AG08396 (cell line): ENCODE results near the gene ALDH9A1.
"Not testable (repeated sequence)": the region's sequence is repeated elsewhere in the genome, so short reads cannot be mapped to it uniquely, and the experiment has no call there.

Source experiments
- DNase-seq: peaks from one replicate; pipeline ENCODE4 v3.0.0; 2012; ENCODE audit warnings: low spot score, mixed read lengths

Gene ALDH9A1

DNA sequence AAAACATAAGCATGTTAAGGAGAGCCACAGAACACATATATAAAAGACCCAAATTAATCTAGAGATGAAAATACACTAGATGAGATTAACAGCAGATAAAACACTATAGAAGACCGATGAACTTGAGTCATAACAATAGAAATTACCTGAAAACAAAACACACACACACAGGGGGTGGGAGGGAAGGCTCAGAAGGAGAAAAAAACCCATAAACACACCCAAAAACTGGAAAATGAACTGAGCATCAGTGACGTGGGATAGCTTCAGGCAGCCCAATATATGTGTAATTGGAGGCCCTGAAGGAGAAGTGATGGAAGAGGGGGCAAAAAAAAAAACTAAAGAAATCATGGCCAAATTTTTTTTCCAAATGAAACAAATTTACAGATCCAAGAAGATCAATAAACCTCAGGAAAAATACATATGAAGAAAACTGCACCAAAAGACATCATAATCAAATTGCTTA is 11.4 kb downstream of the ALDH9A1 start:
- DNase-seq, result no peak

DNA sequence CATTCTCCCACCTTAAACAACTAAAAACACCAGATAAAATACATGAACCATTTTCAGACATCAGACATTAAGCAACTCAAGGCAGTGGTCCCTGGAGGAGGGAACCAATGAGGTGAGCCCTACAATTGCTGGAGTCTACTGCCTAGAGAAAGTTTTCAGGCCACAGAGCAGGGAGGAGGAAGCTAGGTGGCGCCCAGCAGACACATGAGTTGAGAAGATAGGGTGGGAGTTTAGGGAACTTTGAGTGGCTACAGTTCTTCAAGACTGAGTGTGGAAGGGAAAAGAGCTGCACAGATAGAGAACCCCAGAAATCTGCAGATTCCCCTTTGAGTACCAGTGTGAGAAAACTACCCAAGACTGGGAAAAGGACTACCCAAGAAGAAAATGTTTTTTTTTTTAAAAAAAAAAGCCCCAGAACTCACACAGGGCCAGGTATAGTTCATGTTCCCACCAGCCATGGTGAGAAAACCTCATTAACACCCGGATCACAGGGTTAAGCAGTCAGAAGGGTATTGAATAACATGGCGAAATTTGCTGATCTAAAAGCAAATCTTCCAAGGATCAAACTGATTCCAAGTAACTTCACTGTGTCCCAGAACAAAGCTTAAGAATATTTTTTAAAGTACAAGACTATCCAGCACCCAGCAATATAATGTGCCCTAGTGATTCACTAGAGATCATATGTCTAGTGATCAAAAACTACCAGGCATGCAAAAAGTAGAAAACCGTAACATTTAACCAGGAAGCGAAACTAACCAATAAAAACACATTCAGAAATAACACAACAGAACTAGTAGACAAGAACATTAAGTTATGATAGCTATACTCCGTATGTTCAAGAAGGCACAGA is 12.0 kb downstream of the ALDH9A1 start:
- DNase-seq, result no peak

DNA sequence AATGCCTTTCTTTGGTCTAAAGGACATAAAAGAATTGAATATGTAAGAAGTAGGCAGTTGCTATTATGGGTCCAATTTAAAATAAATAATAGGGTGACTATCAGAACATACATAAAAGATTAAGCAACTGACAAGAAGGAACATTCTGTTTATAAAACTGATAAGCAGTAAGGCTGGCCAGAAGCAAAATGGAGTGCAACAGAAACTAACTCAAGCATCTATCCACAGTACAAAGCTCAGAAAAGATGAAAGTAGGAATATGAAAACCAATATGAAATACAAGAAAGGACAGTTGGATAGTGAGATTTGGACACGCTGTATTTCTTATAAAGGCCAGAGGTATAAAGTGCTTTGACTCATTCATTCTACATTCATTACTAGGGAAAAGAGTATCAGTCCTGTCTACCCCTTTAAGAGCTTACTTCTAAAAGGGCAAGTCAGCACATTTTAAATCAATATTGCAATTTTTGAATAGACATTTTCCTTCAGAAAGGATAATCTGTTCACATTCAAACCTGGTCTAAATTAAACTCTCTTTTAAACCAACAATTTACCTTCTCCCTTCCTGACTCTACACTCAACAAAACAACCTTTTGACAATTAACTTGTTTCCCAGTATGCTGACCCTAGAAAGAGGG is 14.4 kb downstream of the ALDH9A1 start:
- DNase-seq, result no peak

DNA sequence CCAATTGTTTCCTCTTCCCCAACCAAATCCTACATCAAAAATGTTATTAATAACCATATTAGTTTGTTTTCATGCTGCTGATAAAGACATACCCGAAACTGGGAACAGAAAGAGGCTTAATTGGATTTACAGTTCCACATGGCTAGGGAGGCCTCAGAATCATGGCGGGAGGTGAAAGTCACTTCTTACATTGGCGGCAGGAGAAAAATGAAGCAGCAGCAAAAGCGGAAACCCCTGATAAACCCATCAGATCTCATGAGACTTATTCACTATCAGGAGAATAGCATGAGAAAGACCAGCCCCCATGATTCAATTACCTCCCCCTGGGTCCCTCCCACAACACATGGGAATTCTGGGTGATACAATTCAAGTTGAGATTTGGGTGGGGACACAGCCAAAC is 17.6 kb downstream of the ALDH9A1 start:
- DNase-seq, result not testable (repeated sequence)

DNA sequence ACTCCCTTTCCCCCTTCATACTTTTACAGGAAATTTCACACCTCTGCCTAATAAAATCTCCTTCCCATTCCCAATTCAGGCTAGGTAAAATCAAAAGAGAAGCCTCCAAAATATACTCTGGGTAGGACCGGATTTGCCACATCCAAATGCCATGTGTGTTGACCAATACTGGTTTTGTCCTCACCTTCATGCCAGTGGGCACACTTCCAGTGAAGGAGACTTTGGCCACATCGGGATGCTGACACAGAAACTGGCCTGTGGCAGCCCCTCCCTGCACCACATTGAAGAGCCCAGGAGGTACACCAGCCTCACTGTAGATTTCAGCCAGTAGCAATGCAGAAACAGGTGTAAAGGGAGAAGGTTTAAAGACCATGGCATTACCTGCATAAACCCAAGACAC is 18.1 kb downstream of the ALDH9A1 start:
- DNase-seq, result no peak

DNA sequence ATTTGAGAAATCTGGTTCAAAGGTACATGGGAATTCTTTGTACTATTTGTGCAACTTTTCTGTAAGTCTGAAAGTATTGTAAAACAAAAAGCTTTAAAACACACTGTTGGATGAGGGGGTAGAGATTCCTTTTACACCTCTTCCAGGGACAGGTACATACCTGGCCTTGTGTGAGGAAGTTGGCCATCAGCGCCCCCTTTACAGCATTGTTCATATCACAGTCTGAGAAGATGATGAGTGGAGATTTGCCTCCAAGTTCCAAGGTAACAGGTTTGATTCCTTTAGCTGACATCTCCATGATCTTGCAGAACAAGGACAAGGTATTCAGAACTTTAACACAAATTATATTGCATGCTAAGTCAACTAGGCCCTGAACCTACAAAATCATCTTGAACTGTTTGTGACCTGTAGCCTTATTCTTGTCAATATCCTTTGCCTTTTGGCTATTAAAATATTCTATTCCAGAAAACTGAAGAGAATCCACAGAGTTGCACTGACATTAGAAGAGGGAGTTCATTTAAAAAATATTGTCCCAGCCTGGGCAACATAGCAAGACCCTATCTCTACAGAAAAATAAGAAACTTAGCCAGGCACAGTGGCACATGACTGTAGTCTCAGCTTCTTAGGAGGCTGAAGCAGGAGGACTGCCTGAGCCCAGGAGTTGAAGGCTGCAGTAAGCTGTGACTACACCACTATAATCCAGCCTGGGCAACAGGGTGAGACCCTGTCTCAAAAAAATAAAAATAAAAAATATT is 18.9 kb downstream of the ALDH9A1 start:
- DNase-seq, result no peak

DNA sequence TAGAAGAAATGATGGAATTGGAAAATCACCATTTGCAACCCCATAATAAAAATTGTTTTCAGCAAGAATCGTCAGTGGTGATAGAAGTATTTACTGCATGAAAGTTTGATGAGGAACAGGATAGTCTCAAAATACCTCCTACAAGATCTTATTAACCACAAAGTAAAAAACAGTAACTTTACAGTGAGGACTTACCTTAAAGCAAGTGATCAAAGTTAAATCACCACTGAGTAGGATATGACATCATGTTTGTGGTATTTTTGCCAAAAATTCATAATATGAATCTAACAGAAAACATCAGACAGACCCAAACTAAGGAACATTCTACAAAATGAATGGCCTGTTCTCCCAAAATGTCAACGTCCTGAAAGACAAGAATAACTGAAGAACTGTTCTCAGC is 19.9 kb downstream of the ALDH9A1 start:
- no peak for DNase-seq

DNA sequence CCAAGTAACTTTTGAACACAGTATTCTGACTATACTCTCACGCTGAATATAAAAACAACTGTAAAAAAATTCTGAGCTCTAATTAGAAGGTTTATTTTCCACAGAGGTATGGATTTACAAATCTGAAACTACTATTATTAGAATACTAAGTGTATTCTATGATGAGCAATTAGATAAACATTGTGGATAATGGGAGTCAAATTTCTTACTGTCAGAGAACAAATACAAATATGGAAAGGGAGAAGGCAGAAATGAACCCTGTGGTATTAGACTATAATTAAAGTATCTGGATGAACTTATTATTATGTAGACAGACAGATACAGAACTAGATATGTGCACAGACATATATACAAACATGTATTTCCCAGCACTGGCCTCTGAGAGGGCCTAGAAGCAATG is 22.6 kb downstream of the ALDH9A1 start:
- no peak for DNase-seq

DNA sequence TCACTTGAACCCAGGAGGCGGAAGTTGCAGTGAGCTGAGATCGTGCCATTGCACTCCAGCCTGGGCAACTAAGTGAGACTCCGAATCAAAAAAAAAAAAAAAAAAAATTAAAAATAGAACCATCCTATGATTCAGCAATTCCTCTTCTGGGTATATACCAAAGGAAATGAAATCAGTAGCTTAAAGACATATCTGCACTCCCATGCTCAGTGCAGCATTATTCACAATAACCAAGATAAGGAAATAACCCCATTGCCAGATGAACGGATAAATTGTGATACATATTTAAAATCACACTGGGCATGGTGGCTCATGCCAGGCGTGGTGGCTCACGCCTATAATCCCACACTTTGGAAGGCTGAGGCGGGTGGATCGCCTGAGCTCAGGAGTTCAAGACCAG is 23.8 kb downstream of the ALDH9A1 start:
- no peak for DNase-seq

DNA sequence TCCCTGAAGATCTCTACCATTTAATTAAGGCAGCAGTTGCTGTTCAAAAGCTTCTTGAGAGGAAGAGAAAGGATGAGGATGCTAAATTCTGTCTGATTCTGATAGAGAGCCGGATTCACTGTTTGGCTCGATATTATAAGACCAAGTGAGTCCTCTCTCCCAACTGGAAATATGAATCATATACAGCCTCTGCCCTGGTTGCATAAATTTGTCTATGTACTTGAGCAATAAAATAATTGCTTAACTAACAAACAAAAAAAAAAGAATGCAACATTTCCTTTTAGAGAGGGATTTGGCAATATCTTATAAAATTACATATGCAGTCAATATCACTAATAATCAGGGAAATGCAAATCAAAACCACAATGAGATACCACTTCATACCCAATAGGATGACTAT is 26.8 kb downstream of the ALDH9A1 start:
- DNase-seq, result no peak

DNA sequence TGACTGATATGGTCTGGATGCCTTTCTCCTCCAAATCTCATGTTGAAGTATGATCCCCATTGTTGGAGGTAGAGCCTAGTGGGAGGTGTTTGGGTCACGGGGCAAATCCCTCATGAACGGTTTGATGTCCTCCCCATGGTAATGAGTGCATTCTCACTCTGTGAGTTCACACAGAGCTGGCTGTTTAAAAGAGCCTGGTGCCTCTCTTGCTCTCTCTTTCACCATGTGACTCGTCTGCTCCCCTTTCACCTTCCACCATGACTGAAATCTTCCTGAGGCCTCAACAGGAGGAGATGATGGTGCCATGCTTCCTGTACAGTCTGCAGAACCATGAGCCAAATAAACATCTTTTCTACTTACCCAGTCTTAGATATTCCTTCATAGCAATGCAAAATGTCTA is 30.2 kb downstream of the ALDH9A1 start:
- DNase-seq, result no peak

DNA sequence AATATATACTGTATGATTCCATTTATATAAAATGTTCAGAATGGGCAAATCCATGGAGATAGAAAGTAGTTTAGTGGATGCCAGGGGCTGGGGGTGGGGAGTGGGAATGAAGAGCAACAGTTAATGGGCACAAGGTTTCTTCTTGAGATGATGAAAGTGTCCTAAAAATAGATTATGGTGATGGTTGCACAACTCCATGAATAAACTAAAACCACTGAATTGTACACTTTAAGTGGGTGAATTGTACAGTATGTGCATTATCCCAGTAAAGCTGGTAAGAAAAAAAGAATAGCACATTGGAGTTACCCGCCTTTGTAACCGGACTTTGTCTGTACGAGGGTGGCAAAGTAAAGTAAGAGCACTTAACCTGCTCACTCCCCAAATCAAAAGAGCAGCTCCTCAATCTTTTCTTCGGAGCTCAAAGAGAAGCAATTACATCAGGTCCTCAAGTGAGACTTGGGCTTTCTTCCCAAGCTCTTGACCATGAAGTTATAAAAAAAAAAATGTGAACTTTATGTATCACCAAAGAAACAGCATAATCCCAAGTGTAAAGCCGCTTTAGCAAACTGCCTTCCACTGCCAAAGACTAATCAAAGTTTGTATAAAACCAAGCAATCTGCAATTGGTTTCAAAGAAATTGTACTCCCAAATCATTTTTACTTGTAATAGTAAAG is 32.1 kb downstream of the ALDH9A1 start:
- DNase-seq, result no peak

DNA sequence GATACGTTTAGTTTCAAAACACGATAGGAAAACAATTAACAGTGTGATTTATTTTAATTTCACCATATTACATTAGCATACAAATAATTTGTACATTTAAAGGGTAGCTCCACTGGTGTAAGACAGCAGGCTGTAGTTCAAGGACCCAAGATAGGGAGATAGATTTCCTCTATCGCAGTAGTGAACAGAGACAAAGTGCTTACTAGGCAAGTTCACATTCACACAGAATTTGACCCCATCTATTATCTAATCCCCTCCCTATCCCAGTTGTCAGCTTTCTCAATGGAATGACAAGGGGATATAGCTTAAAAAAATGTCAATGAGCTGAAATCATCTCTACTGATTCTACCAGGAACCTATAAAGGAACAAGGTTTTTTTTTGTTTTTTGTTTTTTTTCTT is 36.2 kb downstream of the ALDH9A1 start:
- no peak for DNase-seq

DNA sequence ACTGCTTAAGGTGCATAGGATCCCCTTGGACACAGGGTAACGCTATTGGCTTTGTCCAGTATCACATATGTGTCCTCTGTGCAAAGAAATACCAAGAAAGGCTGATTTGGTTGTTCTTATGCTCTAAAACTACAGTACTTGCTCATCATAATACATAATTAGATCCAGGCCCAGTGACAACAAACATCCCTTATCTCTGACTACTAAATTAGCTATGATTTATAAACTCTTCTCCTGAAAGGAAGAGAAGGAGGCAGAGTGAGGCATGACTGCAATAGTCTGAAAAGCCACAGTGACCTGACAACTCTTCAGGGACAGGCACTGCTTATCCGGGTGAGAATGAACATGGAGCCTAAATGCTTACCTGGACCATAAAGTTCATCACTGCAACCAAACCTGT is 36.7 kb downstream of the ALDH9A1 start:
- no peak for DNase-seq

DNA sequence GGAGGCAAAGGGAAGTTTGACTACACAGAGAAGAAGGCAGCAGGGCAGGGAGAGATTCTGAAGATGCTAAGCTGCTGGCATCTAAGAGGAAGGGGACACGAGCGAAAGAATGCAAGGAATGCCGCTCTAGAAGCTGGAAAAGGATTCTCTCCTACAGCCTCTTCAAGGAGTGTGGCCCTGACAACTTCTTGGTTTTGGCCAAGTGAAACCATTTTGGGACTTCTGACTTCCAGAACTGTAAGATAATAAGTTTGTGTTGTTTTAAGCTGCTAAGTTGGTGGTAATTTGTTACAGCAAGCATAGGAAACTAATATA is 38.8 kb downstream of the ALDH9A1 start:
- DNase-seq, result no peak

DNA sequence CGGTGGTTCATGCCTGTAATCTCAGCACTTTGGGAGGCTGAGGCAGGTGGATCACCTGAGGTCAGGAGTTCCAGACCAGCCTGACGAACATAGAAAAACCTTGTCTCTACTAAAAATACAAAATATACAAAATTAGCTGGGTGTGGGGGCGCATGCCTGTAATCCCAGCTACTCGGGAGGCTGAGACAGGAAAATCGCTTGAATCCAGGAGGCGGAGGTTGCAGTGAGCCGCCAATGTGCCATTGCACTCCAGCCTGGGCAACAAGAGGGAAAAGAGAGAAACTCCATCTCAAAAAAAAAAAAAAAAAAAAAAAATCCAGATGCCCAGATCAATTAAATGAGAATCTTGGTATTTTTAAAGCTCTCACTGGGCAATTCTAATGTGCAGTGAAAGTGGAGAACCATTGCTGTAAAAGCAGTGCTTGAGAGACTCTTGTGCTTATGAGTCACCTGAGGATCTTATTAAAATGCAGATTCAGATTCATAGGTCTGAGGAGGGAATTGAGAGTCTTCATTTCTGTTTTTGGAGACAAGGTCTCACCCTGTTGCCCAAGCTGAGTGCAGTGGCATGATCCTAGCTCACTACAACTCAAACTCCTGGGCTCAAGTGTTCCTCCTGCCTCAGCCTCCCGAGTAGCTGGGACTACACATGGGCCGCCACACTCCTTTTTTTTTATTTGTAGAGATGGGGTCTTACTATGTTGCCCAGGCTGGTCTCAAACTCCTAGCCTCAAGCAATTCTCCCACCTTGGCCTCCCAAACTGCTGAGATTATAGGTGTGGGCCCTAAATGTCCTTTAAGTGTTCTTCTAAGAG is 39.4 kb downstream of the ALDH9A1 start:
- DNase-seq, result not testable (repeated sequence)

DNA sequence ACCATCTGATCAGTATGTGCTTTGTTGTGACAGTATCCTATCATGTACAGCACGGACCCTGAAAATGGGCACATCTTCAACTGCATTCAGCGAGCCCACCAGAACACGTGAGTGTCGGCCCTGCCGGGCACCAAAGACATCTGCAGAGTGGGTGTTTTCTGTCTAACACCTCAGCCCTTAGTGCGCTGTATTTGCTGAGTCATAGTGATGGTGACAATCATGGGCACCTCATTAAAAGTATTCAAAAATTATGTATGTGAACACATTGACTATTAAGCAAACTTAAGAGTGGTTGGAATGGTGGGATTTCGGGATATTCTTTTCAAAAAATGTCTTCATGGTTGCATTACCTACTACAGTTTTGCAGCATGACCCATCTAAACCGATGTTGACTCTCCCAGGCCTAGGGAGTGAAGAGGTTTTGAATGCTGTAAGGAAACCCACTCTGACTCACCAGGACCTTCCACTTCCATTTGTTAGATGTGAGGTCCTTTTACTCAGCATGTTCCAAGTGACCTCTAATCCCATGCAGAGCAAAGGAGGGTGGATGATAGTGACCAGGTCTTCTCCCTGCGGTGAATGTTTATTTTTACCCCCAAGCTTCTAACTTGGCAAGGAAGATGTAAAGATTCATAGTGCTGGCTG is 47.3 kb downstream of the ALDH9A1 start:
- no peak for DNase-seq

DNA sequence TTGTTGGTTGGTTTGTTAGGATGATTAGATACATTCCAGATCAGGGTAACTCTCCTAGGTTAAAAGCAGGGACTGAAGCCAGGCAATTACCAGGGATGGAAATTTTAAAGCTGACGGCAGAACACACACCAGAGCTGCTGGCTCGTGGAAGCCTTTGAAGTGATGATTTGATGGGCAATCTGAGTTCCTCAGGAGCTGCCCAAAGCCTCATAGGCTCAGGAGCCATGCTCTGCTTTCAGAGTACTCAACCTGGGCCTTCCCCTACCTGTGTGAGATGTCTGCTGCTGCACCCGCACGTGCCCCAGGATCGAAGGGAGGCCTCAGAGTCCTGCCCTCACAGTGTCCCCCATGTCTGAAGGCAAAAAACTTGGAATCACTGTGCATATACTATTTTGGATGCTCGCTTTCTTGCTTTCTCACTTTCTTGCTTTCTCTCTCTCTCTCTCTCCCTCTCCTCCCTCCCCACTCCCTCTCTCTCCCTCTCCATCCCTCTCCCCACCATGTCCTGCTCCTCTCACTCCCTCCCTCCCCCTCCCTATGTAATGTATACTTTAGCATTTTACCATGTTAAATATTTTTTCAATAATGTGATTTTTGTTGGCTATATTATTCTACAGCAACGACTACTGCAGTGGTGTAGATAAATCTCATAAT is 49.3 kb downstream of the ALDH9A1 start:
- no peak for DNase-seq

DNA sequence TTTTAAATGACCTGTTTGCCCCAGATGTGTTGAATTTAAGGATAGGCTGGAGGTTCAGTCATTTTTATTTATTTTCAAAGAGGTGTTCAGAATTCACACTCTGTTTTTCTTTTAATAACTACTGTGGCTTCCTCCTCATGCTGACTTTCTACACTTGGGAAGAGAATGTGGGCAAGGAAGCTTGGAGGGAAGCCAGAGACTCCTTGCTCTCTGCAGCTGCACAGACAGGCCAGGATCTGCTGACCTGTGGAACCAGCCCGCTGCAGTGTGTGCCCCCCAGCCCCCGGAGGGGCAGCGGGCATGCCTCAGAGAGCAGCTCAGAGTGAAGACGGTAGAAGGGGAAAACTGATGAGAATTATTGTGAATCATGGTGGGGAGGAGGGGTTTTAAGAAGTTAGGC is 50.4 kb downstream of the ALDH9A1 start:
- no peak for DNase-seq

DNA sequence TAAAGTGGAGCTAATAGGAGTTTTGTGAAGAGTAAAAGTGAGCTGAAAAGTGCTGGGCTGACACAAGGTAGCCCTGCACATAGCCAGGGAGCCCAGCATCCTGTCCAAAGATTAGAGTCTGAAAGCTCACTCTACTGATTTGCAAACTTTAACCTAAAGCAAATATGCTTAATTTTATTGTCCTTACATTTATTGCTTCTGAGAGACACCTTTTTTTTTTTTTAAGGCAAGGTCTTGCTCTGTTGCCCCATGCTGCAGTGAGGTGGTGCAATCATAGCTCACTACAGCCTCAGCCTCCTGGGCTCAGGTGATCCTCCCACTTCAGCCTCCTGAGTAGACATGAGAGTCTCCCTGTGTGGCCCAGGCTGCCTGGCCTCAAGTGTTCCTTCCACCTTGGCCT is 50.8 kb downstream of the ALDH9A1 start:
- DNase-seq, result no peak
